NCI-H2029 (cell line): ENCODE measurements around the gene GAGE12J.
"Not testable (repeated sequence)": the region's sequence is repeated elsewhere in the genome, so short reads cannot be mapped to it uniquely, and the experiment has no call there.

Experiments used
- DNase-seq: peaks from one replicate; lab custom pipeline; 2025; lab: John Stamatoyannopoulos, UW

GAGE12J gene

DNA sequence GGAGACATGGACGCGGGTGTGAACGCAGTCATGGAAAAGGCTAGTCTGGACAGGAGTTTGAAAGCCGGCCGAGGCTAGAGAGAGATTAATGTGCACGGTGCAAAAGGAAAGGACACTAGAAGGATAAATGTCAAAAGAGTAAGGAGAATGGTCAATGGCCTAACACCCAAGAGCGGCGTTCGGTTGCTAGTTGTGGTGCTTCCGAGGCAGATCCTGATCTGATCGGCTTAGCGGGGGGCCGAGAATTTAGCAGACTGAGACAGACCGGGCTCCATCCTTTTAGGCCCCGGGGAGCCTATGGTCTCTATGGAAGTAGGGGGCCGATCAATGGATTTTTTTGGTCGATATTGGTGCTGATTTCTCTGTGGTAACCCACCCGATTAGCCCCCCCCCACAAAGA, 11.5 kb upstream of the GAGE12J start:
- DNase-seq: no peak

- no peak for DNase-seq
These were observed 9.7 kb upstream of the GAGE12J start for GRCh38 chrX:49312176-49312575.

DNA sequence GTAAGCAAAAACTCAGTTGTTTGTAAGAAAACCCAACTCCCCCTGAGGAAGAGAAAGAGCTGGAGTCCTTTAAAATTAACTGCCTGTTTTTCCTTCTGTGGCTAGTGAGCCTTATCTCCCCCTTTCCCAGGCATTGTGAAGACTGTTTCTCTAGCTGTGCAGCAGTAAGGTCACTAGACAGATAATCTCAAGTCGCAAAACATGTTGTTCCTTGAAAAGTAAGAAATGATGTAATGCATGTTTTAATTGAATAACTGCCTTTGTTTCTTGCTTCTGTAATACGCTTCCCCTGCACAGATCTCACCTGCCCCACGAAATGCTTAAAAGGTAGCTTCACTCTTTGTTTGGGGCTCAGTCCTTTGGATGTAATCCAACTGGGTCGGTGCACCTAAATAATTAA, 5.8 kb upstream of the GAGE12J start:
- DNase-seq: no peak

DNA sequence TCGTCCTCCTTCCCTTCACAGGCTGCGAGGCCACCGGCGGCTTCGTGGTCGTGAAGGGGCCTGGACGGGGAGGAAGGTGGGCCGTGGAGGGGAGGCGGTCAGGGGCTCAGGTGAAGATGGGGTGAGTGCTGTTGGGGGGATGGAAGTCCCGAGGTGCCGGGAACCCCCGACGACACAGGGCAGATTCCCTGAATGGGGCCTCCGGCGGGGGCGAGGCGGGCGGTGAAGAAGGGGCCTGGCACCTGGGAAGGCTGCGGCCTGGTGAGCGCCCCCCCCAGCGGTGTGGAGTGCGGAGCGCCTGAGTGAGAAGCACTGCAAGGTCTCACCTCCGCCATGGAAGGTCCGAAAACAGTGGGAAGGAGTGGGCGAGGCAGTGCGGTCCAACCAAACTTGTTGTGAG, 429 bp downstream of the GAGE12J start:
- not testable (repeated sequence) for DNase-seq

DNA sequence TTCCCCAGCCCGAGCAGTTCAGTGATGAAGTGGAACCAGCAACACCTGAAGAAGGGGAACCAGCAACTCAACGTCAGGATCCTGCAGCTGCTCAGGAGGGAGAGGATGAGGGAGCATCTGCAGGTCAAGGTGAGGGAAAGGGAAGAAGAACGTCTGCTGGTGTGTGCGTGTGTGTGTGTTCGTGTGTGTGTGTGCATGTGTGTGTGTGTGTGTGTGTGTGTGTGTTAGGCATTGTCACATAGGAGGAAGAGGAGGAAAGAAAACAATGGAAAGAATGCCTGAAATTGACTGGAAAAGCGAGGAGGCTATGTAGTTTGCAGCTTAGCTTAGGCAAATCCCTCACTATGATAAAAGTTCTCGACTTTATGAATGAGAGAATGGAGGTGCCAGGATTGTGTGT, 1.9 kb downstream of the GAGE12J start:
- not testable (repeated sequence) for DNase-seq

DNA sequence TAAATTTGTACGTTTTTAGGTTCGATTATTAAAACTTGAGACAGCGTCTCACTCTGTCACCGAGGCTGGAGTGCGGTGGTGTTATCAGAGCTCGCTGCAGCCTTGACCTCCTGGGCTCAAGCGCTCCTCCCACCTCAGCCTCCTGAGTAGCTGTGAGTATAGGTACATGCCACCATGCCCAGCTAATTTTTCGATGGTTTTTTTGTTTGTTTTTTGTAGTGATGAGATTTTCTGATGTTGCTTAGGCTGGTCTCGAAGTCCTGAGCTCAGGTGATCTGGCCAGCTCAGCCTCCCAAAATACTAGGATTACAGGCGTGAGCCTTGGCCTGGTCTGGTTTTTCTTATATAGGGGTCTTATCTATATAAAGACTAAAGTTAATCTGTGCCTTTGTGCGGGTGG, 8.6 kb downstream of the GAGE12J start:
- not testable (repeated sequence) for DNase-seq

GRCh38 chrX:49331282-49331681, 9.4 kb downstream of the GAGE12J start, which contains the start of gene GAGE13:
Gene GAGE13 (plus strand): TSS chrX:49331582. CDS start chrX:49332738, 1,156 bp downstream.
- not testable (repeated sequence) for DNase-seq

- not testable (repeated sequence) for DNase-seq
These were observed 10.0 kb downstream of the GAGE12J start for GRCh38 chrX:49331841-49332240.

DNA sequence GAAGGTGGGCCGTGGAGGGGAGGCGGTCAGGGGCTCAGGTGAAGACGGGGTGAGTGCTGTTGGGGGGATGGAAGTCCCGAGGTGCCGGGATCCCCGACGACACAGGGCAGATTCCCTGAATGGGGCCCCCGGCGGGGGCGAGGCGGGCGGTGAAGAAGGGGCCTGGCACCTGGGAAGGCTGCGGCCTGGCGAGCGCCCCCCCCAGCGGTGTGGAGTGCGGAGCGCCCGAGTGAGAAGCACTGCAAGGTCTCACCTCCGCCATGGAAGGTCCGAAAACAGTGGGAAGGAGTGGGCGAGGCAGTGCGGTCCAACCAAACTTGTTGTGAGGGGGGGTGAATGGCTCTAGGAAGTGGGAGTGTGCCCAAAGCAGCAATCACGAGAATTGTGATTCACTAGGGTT, 19.6 kb downstream of the GAGE12J start:
- DNase-seq: not testable (repeated sequence)

DNA sequence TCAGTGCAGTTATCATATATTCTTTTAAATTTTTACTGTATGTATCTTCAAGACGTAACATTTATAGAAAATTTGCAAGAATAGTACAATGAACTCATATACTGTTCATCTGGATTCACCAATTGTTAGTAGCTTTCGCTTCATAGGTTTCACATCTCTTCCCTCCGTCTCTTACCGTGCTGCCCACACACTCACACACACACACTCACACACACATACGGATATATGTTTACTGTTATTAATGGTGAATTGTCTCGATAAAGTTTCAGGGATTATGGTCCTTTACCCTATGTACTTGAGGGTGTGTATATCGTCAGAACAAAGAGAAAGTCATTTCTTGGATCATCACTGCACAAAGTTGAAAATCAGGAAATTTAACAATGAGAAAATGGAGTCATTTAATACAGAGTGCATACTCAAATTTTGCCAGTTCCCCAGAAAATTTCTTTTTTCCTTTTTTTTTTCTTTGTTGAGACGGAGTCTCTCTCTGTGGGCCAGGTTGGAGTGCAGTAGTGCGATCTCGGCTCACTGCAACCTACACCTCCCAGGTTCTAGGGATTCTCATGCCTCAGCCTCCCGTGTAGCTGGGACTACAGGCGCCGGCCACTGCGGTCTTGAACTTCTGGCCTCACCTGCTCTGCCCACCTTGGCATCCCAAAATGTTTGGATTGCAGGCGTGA, 22.8 kb downstream of the GAGE12J start:
- not testable (repeated sequence) for DNase-seq

DNA sequence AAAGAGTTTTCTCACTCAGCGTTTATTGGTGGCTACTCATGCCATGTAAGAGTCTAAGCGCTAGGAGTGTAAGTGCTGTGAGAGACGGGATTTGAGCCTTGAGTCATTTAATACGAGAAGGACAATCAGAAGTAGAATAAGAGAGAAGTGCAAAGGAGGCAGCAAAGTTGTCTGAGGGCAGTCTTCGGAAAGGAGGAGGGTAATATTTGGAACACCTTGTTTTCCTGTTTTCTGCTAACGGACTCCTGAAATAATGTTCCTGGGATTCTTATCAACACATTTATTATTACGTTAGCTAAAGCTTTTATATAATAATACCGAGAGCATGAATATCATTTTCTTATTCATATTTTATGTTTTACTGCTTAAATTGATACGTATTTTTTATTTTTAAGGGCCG, 23.6 kb downstream of the GAGE12J start:
- not testable (repeated sequence) for DNase-seq

GRCh38 chrX:49346150-49346549, 24.3 kb downstream of the GAGE12J start:
- DNase-seq: not testable (repeated sequence)
